Measurements from ENCODE around the gene ZNF24.

ZNF24 gene

GRCh38 chr18:35283923-35284794 is 60.1 kb downstream of the ZNF24 start:
- no peaks in the 10 kb centered on the region for H3K27me3 ChIP-seq
- no peak for DNase-seq
- H3K9me3 ChIP-seq = no peaks in the 10 kb centered on the region
- no peak for TF ChIP-seq CTCF (IDR thresholded peaks at IDR 0.05; ENCODE audit: low read depth, low read length)
- H3K4me1 ChIP-seq = no peaks in the 10 kb centered on the region
- no peak overlapping the region for H3K4me3 ChIP-seq (ENCODE audit: low read depth, low read length)
- H3K36me3 ChIP-seq = no peaks in the 10 kb centered on the region

GRCh38 chr18:35282353-35282752 is 61.9 kb downstream of the ZNF24 start:
- Histone ChIP-seq H3K4me3 (ENCODE audit: low read depth, low read length) (no peak overlapping the region), H3K36me3 (no peaks in the 10 kb centered on the region), H3K9me3 (no peaks in the 10 kb centered on the region), H3K27me3 (no peaks in the 10 kb centered on the region), H3K4me1 (no peaks in the 10 kb centered on the region)
- no peak for TF ChIP-seq CTCF (IDR thresholded peaks at IDR 0.05; ENCODE audit: low read depth, low read length)
- no peak for DNase-seq
